NCI-H2081 treated with DMSO at 0.1 percent for 48 hours (cell line): ENCODE data around the gene ISOC2.

ENCODE experiments used
- DNase-seq: peaks from one replicate; lab custom pipeline; 2025; lab: John Stamatoyannopoulos, UW

ISOC2 gene

DNA sequence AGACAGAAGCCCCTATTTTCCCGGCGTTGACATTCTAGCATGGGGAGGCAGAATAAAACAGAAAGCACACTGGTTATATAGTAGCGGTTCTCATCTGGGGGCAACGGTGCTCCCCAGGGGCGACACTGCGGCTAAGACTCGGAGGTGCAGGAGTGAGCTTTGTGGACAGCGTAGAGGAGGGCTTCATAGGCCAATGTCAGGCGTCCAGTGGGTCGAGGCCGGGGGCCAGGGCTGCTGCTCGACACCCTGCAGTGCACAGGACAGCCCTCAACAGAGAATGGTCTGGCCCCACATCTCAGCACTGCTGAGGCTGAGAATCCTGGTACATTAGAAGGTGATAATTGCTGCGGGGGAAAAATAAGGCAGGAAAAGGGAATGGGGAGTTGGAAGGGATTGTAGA, 16.5 kb upstream of the ISOC2 start:
- DNase-seq: no peak

DNA sequence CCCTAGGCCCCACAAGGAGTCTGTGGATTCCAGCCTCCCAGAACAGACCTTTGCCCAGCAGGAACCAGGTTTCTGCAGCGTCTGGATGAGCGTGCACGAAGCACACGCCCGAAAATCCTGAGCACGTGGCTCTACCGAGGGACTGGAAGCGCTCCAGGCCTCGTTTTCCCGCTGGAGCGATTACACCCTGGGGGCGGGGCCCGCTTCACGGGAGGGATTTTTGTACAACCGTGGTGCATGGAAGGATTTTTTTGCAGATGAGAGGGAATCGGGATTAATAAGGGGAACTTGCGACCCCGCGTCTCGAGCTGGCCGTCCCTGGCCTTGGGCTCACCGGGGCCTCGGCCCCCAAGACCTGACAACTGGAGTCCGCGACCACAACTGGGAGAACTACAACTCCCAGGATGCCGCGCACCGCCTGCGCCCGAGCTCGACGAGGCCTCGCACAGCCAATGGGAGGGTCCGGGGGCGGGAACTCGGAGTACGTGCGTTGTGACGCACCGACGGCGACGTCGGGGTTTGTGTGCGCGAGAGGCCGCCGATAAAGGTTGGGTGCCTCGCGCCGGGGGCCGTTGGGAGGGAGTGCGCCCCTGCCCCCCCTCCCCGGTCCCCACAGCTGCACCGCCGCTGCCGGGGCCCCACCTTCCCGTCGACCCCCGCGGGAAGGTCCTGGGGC, 14.8 kb upstream of the ISOC2 start, which contains the start of gene ZNF628:
Gene ZNF628 (plus strand): TSS at position 518 of the 676 bp plus-strand sequence. CDS start 3,294 bp downstream, outside the sequence.
- DNase-seq: peak; percentile 82

DNA sequence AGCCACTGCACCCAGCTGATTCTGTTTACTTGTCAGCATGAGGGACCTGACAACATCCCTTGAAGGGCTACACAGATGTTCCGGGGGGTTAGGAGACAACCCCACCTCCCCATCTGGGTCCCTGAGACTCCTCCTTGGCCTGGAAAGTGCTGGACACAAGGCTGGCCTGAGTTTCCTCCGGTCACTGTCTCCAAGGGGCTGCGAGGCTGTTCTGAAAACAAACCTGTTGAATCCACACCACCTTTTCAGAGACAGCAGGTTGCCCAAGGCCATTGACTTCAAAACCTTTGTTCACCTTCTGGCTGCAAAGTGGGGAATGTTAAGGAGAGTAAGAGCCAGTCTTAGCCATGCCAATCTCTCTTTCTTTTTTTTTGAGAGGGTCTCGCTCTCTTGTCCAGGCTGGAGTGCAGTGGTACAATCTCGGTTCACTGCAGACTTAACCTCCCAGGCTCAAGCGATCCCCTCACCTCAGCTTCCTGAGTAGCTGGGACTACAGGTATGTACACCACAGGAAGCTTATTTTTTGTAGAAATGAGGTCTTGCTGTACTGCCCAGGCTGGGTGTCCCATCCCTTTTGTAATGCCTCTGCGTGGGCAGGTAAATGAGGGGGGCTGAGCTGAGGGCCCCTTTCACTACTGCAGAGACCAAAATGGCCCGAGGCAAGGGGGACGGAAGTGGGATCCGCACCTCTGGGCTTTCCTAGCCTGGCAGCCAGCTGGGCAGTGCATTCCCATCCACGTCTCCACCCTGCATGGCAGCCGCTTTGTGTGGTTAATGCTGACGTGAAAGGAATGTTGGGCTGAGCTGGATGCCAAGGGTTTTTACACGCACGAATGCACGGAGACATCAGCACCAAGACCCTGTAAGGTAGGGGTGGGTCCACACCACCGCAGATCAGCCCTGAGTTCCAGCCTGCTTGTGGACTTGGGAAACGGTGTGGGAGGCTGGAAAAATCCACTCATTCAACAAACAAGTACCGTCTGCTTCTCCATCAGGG, 13.1 kb upstream of the ISOC2 start:
- no peak for DNase-seq

DNA sequence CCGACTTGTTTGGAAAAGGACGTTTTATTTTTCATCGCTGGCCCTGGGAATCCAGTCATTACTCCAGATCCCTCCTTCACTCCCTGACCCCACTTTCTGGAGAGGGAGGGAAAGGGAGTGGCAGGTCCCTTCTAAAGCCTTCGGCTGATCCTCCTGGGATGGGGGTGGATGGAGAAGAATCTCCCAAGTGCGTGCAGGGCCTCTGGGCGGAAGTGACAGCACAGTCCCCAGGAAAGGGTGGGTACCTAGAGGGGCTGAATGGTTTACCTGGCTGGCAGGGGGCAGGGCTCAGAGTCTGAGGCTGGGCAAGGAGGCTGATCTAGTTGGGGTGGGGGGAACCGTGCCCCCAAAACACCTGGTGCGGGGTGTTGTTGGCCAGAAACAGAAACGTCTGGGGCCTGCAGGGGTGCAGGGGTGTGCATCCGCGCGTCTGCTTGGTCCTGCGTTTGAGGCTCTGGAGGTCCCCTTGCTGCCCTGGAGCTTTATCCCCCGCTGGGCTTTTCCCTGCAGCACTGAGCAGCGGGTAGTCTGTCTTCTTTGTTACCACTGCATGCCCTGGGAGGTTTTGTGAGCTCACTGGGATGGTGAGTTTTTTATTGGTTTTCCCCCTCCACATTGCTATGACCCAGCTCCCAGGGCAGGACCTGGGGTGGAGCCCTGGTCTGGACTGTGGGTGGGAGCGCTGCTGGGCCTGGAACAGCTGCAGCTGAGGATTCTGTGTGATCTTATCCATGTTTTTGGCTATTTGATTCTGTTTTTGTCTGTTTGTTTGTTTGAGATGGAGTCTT, 12.0 kb upstream of the ISOC2 start:
- DNase-seq: no peak

DNA sequence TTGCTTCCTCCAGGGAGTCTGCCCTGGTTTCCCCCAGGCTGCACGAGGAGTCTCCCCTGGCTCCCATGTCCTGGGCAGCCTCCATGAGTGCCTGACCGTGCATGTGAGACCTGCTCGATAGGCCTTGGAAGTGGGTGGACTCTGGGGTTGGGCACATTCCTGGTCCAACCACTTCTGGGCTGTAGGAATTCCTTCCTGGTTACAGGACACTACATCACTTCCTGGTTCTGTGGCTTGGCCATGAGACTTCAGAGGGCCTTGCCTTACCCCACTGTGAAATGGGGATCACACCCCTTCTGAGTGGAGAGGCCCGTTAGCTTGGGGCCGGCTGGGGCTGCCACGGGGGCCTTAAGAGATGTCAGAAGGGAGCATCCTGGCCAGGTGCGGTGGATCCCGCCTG, 11.0 kb upstream of the ISOC2 start:
- no peak for DNase-seq

DNA sequence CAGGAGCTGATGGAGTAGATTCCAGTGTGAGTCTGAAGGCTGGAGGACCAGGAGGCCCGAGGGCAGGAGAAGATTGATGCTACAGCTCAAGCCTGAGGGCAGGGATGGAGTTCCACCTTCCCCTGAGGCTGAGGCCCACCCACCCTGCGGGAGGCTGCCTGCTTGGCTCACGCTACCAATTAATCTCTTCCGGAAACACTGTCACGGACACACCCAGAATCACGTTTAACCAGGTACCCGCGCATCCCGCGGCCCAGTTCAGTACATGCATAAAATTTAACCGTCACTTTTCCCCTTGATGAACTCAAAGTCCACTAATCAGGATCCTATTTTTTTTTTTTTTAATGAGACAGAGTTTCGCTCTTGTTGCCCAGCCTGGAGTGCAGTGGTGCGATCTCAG, 9.8 kb upstream of the ISOC2 start:
- DNase-seq: no peak

DNA sequence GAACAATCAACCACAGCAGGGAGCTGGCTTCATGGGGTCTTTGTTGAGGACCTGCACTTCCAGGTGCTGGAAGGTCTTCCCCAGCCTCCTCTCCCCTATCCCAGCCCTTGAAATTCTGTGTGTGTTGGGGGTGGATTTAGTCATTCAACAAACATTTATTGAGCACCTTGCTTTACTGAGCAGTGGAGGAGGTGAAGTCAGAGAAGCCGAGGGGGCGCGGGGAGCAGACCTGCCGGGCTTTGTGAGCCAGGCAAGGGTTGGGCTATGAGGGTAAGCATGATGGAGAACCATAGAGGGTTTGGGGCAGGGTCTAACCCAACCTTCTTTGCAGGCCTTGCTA, 6.6 kb upstream of the ISOC2 start:
- DNase-seq: no peak

DNA sequence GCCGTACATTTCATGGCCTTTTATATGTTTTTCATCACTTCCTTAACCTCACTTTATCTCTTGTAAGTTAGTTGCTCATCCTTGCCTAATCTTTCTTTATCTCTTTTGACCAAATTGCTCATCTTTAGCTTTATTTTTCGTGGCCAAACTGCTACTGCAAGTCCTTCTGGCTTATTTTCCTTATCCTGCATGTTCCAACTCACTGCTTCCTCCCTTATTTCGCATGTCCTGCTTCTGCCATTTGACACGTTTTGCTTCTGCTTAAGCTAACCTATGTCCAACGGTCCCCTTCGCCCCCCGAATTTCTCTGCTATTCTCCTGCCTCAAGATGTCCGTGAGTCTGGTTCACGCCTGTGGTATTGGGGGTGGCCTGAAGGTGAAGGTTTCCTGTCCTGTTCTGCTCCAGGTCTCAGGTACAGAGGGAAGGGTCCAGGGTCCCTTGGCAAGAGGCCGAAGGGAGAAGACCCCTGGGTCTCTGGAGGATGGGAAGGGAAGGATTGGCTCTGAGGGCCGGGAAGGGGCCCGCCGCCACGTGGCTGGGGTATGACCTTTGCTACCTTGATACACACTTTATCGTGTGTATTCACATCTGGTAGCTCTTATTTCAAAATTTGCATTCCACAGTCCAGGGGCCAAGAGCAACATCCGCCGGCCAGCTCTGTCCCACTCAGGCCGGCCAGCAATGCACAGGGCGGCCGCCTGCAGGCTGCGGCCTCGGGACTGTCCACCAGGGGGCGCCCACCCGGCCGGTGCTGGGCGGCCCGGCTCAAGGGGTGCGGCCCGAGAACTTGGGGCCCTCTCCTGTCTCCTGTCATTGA, 6.0 kb upstream of the ISOC2 start:
- DNase-seq: no peak

DNA sequence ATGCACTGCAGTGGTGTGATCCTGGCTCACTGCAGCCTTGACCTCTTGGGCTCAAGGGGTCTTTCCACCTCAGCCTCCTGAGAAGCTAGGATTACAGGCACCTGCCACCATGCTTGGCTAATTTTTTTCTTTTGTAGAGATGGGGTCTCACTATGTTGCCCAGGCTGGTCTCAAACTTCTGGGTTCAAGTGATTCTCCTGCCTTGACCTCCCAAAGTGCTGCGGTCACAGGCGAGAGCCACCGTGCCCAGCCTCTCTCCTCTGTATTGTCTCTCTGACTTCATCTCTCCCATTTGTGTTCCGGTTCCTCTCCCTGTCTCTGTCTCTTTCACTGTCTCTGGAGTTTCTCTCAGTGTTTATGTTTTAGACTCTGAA, 4.8 kb upstream of the ISOC2 start:
- no peak for DNase-seq

DNA sequence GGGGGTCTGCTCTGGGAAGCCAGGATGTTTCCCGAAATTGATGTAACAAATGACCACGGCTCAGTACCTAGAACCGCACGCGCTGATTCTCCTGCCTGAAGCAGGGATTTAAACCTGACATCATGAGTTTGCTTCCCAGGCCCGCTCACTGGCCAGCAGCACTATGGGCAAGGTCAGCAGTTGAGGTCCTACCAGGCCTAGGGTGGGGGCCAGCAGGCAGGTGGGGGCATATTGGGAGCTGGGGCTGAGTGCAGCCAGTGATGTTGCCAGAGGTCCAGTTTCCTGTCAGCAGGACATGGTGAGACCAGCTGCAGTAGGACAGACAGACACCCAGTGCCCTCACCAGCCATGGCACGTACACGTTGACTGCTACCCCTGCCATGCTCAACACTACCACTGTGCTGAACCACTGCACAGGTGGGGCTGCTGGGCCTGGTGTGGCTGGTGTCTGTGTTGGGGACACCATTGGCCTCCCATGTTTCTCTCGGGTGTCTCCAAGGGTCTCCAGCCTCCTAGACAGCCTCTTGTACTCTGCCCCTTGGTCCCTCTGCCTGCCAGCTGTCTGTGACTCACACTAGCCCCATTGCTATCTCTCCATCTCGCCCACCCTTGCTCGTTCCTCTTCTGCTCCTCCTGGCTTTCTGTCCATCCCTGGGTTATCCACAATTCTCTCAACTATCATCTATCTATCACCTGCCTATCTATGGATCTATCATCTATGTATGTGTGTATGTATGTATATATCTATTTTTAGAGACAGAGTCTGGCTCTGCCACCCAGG, 4.2 kb upstream of the ISOC2 start:
- DNase-seq: no peak

DNA sequence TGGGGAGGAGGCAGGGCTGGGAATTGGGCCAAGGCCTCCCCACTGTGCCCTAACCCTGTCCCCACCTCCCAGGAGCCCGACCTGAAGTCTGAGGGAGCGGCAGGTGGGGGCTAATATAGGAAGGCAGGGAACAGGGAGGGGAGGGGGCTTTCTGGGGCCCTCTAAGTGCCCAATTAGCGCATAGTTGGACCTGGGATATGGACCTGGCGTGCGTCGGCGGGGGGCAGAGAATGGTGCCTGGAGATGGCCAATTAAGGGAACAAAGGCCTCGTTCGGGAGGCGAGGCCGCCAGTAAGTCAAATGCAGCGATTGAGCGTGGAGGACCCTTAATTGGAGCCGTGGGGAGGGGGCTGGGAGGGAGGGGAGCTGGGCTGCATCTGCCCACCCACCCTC, 3.2 kb upstream of the ISOC2 start, which contains the start of gene C19orf85:
Gene C19orf85 (minus strand): TSS at position 90 of the 393 bp plus-strand sequence. CDS start 197 bp downstream, outside the sequence.
- no peak for DNase-seq

DNA sequence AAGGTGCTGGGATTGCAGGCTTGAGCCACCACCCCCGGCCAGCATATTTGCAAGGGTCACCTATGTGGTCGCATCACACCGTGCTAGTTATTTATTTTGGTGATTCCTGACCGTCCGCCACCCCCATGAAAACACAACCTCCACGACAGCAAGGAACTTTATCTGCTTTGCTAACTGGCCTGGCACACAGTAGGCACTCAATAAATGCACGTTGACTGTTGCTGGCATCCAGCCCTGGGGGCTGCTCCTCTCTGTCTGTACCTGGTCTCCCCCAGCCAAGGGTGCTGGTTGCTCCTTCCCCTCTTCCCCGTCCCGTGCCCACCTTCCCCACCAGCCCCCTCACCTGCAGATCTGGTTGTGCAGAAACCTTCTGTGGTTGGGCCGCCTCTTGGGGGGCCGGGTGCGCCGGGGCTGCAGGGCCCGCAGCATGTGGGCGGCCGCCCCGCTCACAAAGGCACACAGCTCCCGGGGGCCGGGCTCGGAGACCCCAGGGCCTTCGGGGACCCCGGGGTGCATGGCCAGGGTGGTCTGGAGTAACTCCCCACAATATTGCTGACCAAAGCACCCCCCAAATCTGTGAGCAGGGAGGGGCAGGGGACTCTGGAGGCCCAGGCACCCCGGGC, 2.7 kb upstream of the ISOC2 start:
- DNase-seq: no peak

DNA sequence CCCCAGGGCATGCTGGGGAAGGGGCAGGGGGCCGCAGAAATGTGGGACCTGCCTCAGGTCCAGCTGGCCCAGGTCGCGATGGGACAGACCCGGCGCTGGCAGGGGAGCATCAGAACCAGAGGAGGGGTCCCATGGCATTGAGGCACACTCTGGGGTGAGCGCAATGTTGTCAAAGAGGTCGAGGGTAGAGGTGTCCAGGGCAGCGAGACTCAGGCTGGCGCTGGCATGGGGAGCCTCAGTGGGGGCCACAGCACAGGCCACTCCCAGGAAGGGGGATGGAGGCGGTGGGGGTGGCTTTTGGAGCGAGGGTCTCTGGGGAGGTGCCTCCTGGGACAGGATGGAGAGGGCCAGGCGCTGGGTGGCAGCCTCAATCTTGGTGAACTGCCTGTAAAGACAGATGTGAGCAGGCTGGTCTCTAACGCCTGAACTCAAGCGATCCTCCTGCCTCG, 2.2 kb upstream of the ISOC2 start:
- DNase-seq: no peak

DNA sequence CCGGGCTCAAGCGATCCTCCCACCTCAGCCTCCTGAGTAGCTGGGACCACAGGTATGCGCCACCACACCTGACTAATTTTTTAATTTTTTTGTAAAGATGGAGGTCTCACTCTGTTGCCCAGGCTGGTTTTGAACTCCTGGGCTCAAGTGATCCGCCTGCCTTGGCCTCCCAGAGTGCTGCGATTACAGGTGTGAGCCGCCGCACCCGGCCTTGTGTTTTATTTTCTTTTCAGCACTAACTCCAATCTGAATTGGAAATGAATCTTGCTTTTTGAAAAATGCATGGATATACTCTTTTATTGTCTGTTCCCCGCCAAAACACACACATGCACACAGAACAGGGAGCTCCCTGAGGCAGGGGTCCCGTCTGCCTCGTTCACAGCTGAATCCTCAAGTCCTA, 1.3 kb upstream of the ISOC2 start:
- no peak for DNase-seq

DNA sequence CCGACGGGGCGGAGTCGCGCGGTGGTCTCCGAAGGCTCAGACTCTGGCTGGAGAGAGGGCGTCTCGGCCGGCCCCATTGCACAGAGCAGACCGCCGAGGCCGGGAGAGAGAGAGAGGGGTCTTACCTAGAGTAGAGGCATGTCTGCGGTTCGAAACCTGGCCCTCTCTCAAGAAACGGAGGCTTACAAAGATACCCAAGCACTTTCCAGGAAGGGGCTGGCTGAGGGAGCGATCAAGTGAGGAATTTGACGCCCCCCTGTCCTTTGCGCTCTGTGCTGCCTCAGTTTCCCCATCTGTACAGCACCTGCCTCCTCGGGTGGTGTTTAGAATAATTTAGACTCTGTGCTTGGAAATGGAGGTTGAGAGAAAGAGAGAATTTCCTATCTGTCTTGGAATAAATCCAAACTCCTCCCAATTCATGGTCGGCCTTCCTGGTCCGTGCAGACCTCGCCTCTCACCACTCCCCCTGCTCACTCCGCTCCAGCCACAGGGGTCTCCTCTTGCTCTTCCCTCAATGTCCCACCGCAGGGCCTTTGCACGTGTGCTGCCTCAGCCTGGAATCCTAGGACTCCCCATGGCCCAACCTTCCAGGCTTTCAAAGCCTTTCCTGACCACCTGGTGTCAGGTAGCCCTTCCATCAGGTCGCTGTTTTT, 658 bp upstream of the ISOC2 start:
- no peak for DNase-seq

DNA sequence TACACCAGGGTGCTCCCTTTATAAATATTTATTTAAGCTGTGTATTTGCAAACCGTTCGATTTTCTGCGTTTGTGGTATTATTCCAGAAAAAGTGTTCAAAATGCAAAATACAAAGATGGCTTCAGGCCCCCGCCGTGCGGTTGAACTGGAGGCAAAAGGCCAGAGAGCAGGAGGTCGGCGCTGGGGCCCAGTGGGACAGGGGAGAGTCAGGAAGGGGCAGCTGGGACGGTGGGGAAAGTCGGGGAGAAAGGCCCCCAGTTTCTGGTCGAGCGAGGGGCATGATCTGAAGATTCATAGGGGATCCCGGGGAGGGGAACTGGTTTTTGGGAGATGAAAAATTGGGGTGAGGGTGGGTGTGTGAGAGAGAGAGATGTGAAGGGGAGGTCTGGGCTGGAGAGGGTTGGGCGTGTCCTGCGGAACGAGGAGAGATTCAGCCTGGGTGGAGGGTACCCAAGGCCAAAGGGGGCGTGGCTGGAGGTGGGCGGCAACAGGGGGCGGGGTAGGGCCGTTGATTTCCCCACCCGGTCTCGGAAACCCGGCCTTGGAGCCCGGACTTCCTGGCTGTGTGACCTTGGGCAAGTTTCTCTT, 678 bp downstream of the ISOC2 start:
- no peak for DNase-seq

DNA sequence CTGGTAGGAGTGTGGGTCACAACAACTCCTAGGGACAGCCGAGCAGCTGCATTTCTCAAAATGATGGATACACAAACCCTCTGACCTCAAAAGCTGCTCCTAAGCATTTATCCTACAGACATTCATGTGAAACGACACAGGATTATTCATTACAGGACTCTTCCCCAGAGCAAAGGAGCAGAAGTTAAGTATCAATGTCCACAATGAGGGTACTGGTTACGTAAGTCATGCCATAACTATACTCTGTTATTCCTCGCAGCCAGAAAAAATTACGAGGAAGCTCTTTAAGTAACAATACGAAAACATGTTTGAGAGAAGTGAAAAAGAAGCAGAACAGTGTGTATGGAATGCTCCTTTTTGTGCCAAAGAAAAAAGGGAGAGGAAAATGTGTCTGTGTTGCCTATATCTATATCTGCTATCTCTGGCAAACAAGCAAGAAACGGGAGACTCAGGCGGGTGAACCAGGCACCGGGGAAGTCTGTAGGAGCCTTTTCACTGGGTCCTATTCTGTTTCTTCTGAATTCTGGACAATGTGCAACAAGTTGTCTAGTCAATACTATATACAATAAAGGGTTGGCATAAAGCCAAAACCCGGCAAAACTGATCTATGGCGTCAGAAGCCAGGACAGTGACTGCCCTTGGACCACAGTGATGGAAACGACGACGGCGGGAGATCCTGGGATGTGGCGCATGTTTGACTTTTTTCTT, 1.3 kb downstream of the ISOC2 start:
- no peak for DNase-seq

DNA sequence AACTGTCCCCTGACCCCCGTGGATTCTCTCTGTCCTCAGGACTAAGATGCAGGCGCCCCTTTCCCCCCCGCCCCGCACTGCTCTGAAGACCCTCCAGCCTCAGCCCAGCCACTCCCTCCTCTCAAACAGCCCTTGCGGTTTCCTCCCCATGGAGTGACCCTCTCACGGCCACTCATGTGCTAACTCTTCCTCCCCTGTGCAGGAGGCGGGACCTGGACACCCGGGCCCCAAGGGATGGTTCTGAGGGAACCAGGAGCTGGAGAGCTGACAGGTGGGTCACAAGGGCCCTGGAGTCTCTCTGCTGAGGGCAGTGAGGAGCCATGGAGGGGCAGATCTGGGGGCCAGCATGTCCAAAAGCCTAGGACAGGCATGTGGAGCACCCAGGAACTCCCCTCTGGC, 1.9 kb downstream of the ISOC2 start:
- DNase-seq: no peak
